B cell (primary cell): Measurements from ENCODE around the gene TBR1. TPM values are rescaled to one million over a fixed set of nuclear protein-coding genes. Genes with fewer than 3 reads are reported as not detected.

Experiments
- ATAC-seq: fragments of 200-7000 bp; cut with Tn5 transposase; one replicate; pipeline ENCODE4 v1.10.0; 2021; ENCODE audit warnings: low read depth, mild to moderate bottlenecking, moderate number of reproducible peaks, moderate library complexity
- CTCF ChIA-PET: fragments of 350-600 bp; sonication (Branson Sonifier 250); formaldehyde crosslinking; loops from one replicate; lab custom pipeline; 2021; ENCODE audit warnings: antibody characterized with exemption, inconsistent platforms; lab: Charles Lee
- POLR2A ChIA-PET: fragments of 350-600 bp; sonication (Branson Sonifier 250); formaldehyde crosslinking; loops from one replicate; lab custom pipeline; 2021; ENCODE audit warnings: antibody characterized with exemption; lab: Charles Lee
- DNase-seq: peaks from one replicate; pipeline ENCODE4 v3.0.0; 2013
- H2AFZ ChIP-seq: 2 replicates; pipeline ENCODE4 v1.6.1; 2012; ENCODE audit warnings: mild to moderate bottlenecking, low read depth, low read length; ENCODE audit not compliant: insufficient read depth, poor library complexity, severe bottlenecking
- H3K27ac ChIP-seq, 2 donors: 1 replicate in 1 of 2; 2 replicates in 1 of 2; pipeline ENCODE4 v1.5.1; 2012 to 2013; ENCODE audit warnings: low read length in 2 of 2, mild to moderate bottlenecking in 2 of 2, moderate library complexity in 1 of 2
- H3K27me3 ChIP-seq, 4 experiments: fragments of 200-600 bp in 1 of 4; sonication (generic) in 1 of 4; replicated peaks in 1 of 4; 1 replicate in 2 of 4; 2 replicates in 2 of 4; pipeline versions ENCODE4 v1.6.1 to v1.7.0; 2013 to 2016; ENCODE audit warnings: low read length in 3 of 4, mild to moderate bottlenecking in 2 of 4, mixed read lengths in 1 of 4, moderate library complexity in 1 of 4; ENCODE audit not compliant: insufficient read depth in 4 of 4, control insufficient read depth in 3 of 4; ENCODE audit errors: control extremely low read depth in 1 of 4
- H3K36me3 ChIP-seq, 2 experiments: replicated peaks in 1 of 2; 1 replicate in 1 of 2; 2 replicates in 1 of 2; pipeline versions ENCODE4 v1.6.1 to v1.7.1; 2013; ENCODE audit warnings: low read length in 1 of 2; ENCODE audit not compliant: insufficient read depth in 2 of 2, control insufficient read depth in 1 of 2; ENCODE audit errors: control extremely low read depth in 1 of 2, extremely low read depth in 1 of 2
- H3K4me1 ChIP-seq, 2 donors: fragments of 200-600 bp in 1 of 2; sonication (generic) in 1 of 2; 1 replicate in 1 of 2; 2 replicates in 1 of 2; pipeline versions ENCODE4 v1.5.1 to v1.6.1; 2013 to 2017; ENCODE audit warnings: low read length in 2 of 2; ENCODE audit not compliant: control insufficient read depth in 2 of 2, insufficient read depth in 2 of 2
- H3K4me2 ChIP-seq: replicated peaks from 2 replicates; pipeline ENCODE3; 2012; ENCODE audit warnings: mild to moderate bottlenecking, low read depth, low read length; ENCODE audit not compliant: poor library complexity, severe bottlenecking
- H3K4me3 ChIP-seq, 5 experiments: fragments of 200-600 bp in 1 of 5; sonication (generic) in 1 of 5; 1 replicate in 3 of 5; 2 replicates in 2 of 5; pipeline versions ENCODE4 v1.5.1 to v1.7.0; 2011 to 2016; ENCODE audit warnings: low read length in 4 of 5, mild to moderate bottlenecking in 4 of 5, low read depth in 2 of 5, control low read depth in 1 of 5, moderate library complexity in 1 of 5; ENCODE audit not compliant: insufficient read depth in 1 of 5; ENCODE audit errors: control extremely low read depth in 1 of 5, extremely low read depth in 1 of 5
- H3K79me2 ChIP-seq: fragments of 200-600 bp; sonication (generic); one replicate; pipeline ENCODE4 v1.6.0; 2016; ENCODE audit warnings: low read length; ENCODE audit not compliant: control insufficient read depth, insufficient read depth
- H3K9ac ChIP-seq: fragments of 200-600 bp; sonication (generic); 2 replicates; pipeline ENCODE4 v1.6.1; 2017; ENCODE audit warnings: mild to moderate bottlenecking, low read length, moderate library complexity
- H3K9me3 ChIP-seq, 3 donors: one replicate each; pipeline versions ENCODE4 v1.6.1 to v1.7.1; 2013; ENCODE audit warnings: low read length in 2 of 3; ENCODE audit not compliant: control insufficient read depth in 2 of 3, insufficient read depth in 1 of 3; ENCODE audit errors: control extremely low read depth in 1 of 3
- H4K20me1 ChIP-seq: 2 replicates; pipeline ENCODE4 v1.6.0; 2012; ENCODE audit warnings: mild to moderate bottlenecking, low read length; ENCODE audit not compliant: insufficient read depth, control insufficient read depth, poor library complexity, severe bottlenecking
- H3K27ac Mint-ChIP-seq: one replicate; pipeline ENCODE4 v1.8.0; 2021; ENCODE audit warnings: mixed read lengths
- H3K27me3 Mint-ChIP-seq: one replicate; pipeline ENCODE4 v1.8.0; 2021; ENCODE audit warnings: mixed read lengths
- H3K4me1 Mint-ChIP-seq: one replicate; pipeline ENCODE4 v1.8.0; 2021; ENCODE audit warnings: mixed read lengths
- H3K4me3 Mint-ChIP-seq: one replicate; pipeline ENCODE4 v1.8.0; 2021; ENCODE audit warnings: mixed read lengths
- H3K9me3 Mint-ChIP-seq: one replicate; pipeline ENCODE4 v1.8.0; 2022; ENCODE audit warnings: mixed read lengths; ENCODE audit not compliant: insufficient read depth
- CTCF ChIP-seq: fragments of 200-600 bp; IDR thresholded peaks from one replicate; pipeline ENCODE4 v1.8.0; 2022; ENCODE audit warnings: antibody characterized with exemption, mild to moderate bottlenecking
- EZH2 ChIP-seq: IDR thresholded peaks from 2 replicates; pipeline ENCODE4 v1.6.1; 2012; ENCODE audit warnings: borderline replicate concordance, low read depth, mild to moderate bottlenecking, moderate library complexity, low read length; ENCODE audit not compliant: insufficient read depth, poor library complexity, severe bottlenecking
- WGBS: methylation state at CpG from one replicate; pipeline ENCODE4 v1.1.5; 2013; ENCODE audit warnings: missing lambda C conversion rate; ENCODE audit not compliant: insufficient coverage; 5-methylcytosine and 5-hydroxymethylcytosine counted together
- intact Hi-C: fragments of 100-400 bp; cut with micrococcal nuclease; formaldehyde crosslinking; loops from one replicate; pipeline ENCODE4 v1.10.0; 2022
- polyA plus RNA-seq: library from polyadenylated mRNA; depleted of rRNA; stranded (reverse); fragments of >200 nt; gene quantifications from 2 replicates; pipeline ENCODE4 v1.2.3, GENCODE V29; 2012
- total RNA-seq, 2 donors: library from RNA; stranded (reverse); fragments of 120-200 nt in 1 of 2; gene quantifications; 1 replicate in 1 of 2; 2 replicates in 1 of 2; pipeline versions ENCODE4 v1.2.3 to v1.2.4, GENCODE V29; 2013 to 2022

The TBR1 gene
- total and polyA plus RNA-seq, 2 donors (not counting 1 experiment from before 2014, with no cell fraction given), result not detected

DNA sequence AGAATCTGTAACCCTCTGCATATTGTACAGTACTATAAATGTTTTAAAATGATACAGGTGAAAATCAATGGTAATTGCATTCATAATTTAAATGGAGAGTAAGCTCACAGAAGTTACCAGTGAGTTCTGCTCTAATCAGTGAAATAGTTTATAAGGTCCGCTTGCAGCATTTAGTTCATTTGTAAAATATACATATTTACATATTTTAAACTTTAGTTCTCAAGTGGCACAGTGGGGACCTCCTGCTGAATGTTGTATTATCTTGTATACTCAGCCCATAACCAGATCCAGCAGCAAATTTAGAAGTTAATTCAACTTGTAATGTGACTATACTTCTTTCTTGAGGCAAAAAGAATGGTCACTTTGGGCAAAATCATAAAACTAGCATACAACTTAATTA, 41.7 kb upstream of the TBR1 start:
- H3K9me3 ChIP-seq, result no peaks in the 10 kb centered on the region
- peaks cover 8 to 21% of the 10 kb centered on the region in 2 experiments for H3K36me3 ChIP-seq
- DNase-seq (no peak), ATAC-seq (no peak)
- H3K27me3 Mint-ChIP-seq, result no peaks in the 10 kb centered on the region
- no peaks in the 10 kb centered on the region for H3K79me2 ChIP-seq
- ChIA-PET CTCF (interaction anchor here (0.7 kb wide), 1 partner anchor 50 kb away, joined by 4 read pairs; no protein-coding TSS in a partner anchor), POLR2A (no interaction called here)
- no peaks in the 10 kb centered on the region for H3K4me1 Mint-ChIP-seq
- no peaks in the 10 kb centered on the region for H4K20me1 ChIP-seq
- H2AFZ ChIP-seq, result no peak overlapping the region
- intact Hi-C loops, result no loop called here
- H3K27ac ChIP-seq, result no peak overlapping the region
- H3K27ac Mint-ChIP-seq, result no peak overlapping the region
- no CpG with 5 or more reads among the region's 1 CpG for WGBS
- no peak for TF ChIP-seq CTCF
- no peak for TF ChIP-seq EZH2
- no peaks in the 10 kb centered on the region for H3K9me3 Mint-ChIP-seq
- no peak overlapping the region for H3K4me3 Mint-ChIP-seq
- no peaks in the 10 kb centered on the region for H3K27me3 ChIP-seq
- no peak overlapping the region for H3K4me3 ChIP-seq
- no peak overlapping the region for H3K9ac ChIP-seq
- no peak overlapping the region for H3K4me2 ChIP-seq
- no peaks in the 10 kb centered on the region for H3K4me1 ChIP-seq

- no peak overlapping the region for H3K4me3 ChIP-seq
- H3K9me3 ChIP-seq, result no peaks in the 10 kb centered on the region
- Mint-ChIP-seq H3K4me3 (no peak overlapping the region), H3K27me3 (no peaks in the 10 kb centered on the region), H3K9me3 (no peaks in the 10 kb centered on the region), H3K27ac (no peak overlapping the region), H3K4me1 (peaks cover 5% of the 10 kb centered on the region)
- DNase-seq (no peak), ATAC-seq (no peak)
- TF ChIP-seq CTCF (no peak), EZH2 (no peak)
- H3K4me2 ChIP-seq, result no peak overlapping the region
- H3K36me3 ChIP-seq, result peaks cover 3 to 5% of the 10 kb centered on the region in 2 experiments
- H3K79me2 ChIP-seq, result no peaks in the 10 kb centered on the region
- no peaks in the 10 kb centered on the region for H3K27me3 ChIP-seq
- POLR2A ChIA-PET, result no interaction called here
- CTCF ChIA-PET, result no interaction called here
- no CpG with 5 or more reads among the region's 2 CpGs for WGBS
- no peak overlapping the region for H3K27ac ChIP-seq
- no peak overlapping the region for H2AFZ ChIP-seq
- no peaks in the 10 kb centered on the region for H4K20me1 ChIP-seq
- H3K4me1 ChIP-seq, result no peaks in the 10 kb centered on the region
- no peak overlapping the region for H3K9ac ChIP-seq
- intact Hi-C loops, result no loop called here
Observed at GRCh38 chr2:161379740-161380139, 36.4 kb upstream of the TBR1 start.
